HepG2 (cell line): ENCODE results near the gene ADI1. TPM values are rescaled to one million over a fixed set of nuclear protein-coding genes. Genes with fewer than 3 reads are reported as not detected.

Source experiments
- BRCA1 ChIP-seq: sonication (generic); formaldehyde crosslinking; IDR thresholded peaks from 2 replicates; pipeline ENCODE4 v1.4.0; 2020; ENCODE audit warnings: missing genetic modification reagents
- DNMT1 ChIP-seq: sonication (generic); formaldehyde crosslinking; IDR thresholded peaks from 2 replicates; pipeline ENCODE4 v1.5.1; 2020; ENCODE audit warnings: mild to moderate bottlenecking, missing genetic modification reagents
- DR1 ChIP-seq: sonication (generic); formaldehyde crosslinking; IDR thresholded peaks from 2 replicates; pipeline ENCODE4 v1.8.0; 2021; ENCODE audit warnings: mild to moderate bottlenecking, missing genetic modification reagents, inconsistent platforms
- FOSL1 ChIP-seq: sonication (generic); formaldehyde crosslinking; IDR thresholded peaks from 2 replicates; pipeline ENCODE4 v1.9.0; 2021; ENCODE audit warnings: missing genetic modification reagents, borderline replicate concordance
- HOXA3 ChIP-seq: sonication (generic); formaldehyde crosslinking; IDR thresholded peaks from 2 replicates; pipeline ENCODE4 v1.5.0; 2020; ENCODE audit warnings: missing genetic modification reagents
- KDM5A ChIP-seq: fragments of 200-600 bp; sonication (generic); IDR thresholded peaks from 2 replicates; pipeline ENCODE4 v1.7.0; 2018; ENCODE audit warnings: antibody characterized with exemption, mild to moderate bottlenecking, low read length, borderline replicate concordance
- MED8 ChIP-seq: sonication (generic); formaldehyde crosslinking; IDR thresholded peaks from 2 replicates; pipeline ENCODE4 v1.8.1; 2023; ENCODE audit warnings: mild to moderate bottlenecking, missing genetic modification reagents; ENCODE audit not compliant: insufficient replicate concordance
- MIXL1 ChIP-seq: IDR thresholded peaks from 2 replicates; pipeline ENCODE4 v1.6.1; 2016
- NR1H2 ChIP-seq: sonication (generic); formaldehyde crosslinking; IDR thresholded peaks from 2 replicates; pipeline ENCODE4 v1.8.1; 2022; ENCODE audit warnings: low read depth, missing genetic modification reagents, borderline replicate concordance
- THYN1 ChIP-seq: sonication (generic); formaldehyde crosslinking; IDR thresholded peaks from 2 replicates; pipeline ENCODE4 v1.8.1; 2023; ENCODE audit warnings: low read depth, mild to moderate bottlenecking, moderate library complexity, missing genetic modification reagents, borderline replicate concordance
- ZBTB42 ChIP-seq: sonication (generic); formaldehyde crosslinking; IDR thresholded peaks from 2 replicates; pipeline ENCODE4 v1.5.0; 2020; ENCODE audit warnings: mild to moderate bottlenecking, missing genetic modification reagents
- ZBTB8A ChIP-seq: sonication (generic); formaldehyde crosslinking; IDR thresholded peaks from 2 replicates; pipeline ENCODE4 v1.4.0; 2020; ENCODE audit warnings: mild to moderate bottlenecking, low read depth, missing genetic modification reagents, borderline replicate concordance
- ZKSCAN1 ChIP-seq: fragments of 150-350 bp; IDR thresholded peaks from 2 replicates; pipeline ENCODE4 v1.6.1; 2014; ENCODE audit warnings: low read length
- ZKSCAN5 ChIP-seq: sonication (generic); formaldehyde crosslinking; IDR thresholded peaks from 2 replicates; pipeline ENCODE4 v1.5.1; 2020; ENCODE audit warnings: mild to moderate bottlenecking, missing genetic modification reagents
- ZNF124 ChIP-seq: sonication (generic); formaldehyde crosslinking; IDR thresholded peaks from 2 replicates; pipeline ENCODE4 v1.4.0; 2020; ENCODE audit warnings: missing genetic modification reagents
- ZNF143 ChIP-seq: sonication (generic); formaldehyde crosslinking; IDR thresholded peaks from 2 replicates; pipeline ENCODE4 v1.4.0; 2020; ENCODE audit warnings: missing genetic modification reagents
- ZNF30 ChIP-seq: sonication (generic); formaldehyde crosslinking; IDR thresholded peaks from 2 replicates; pipeline ENCODE4 v1.5.0; 2020; ENCODE audit warnings: mild to moderate bottlenecking, missing genetic modification reagents
- ZNF317 ChIP-seq: sonication (generic); formaldehyde crosslinking; IDR thresholded peaks from 2 replicates; pipeline ENCODE4 v1.5.0; 2020; ENCODE audit warnings: mild to moderate bottlenecking, missing genetic modification reagents
- ZNF616 ChIP-seq: sonication (generic); formaldehyde crosslinking; IDR thresholded peaks from 2 replicates; pipeline ENCODE4 v1.5.0; 2020; ENCODE audit warnings: low read depth, mild to moderate bottlenecking, missing genetic modification reagents
- ZNF713 ChIP-seq: sonication (generic); formaldehyde crosslinking; IDR thresholded peaks from 2 replicates; pipeline ENCODE4 v1.4.0; 2020; ENCODE audit warnings: mild to moderate bottlenecking, missing genetic modification reagents
- polyA plus RNA-seq, 8 experiments: library from polyadenylated mRNA; depleted of rRNA in 3 of 8; stranded (reverse) in 7 of 8; unstranded in 1 of 8; fragments of >200 nt; fragmentation: Illumina TruSeq in 4 of 8; extraction: Trizol in 4 of 8; gene quantifications; 2 replicates each; pipeline versions ENCODE4 v1.2.1 to v1.2.3, GENCODE V29; 2011 to 2016; ENCODE audit warnings: low read depth in 4 of 8, missing spikeins in 1 of 8, mixed read lengths in 1 of 8; ENCODE audit not compliant: insufficient read depth in 1 of 8
- total RNA-seq, 5 experiments: library from RNA; depleted of rRNA; stranded (reverse); fragments of >200 nt; fragmentation: Illumina TruSeq; extraction: Trizol; gene quantifications; 2 replicates each; pipeline ENCODE4 v1.2.3, GENCODE V29; 2016; ENCODE audit warnings: low read depth in 1 of 5
- TF ChIP-seq, protein P1 (sequence below): sonication (generic); formaldehyde crosslinking; IDR thresholded peaks from 2 replicates; pipeline ENCODE4 v1.4.0; 2020; ENCODE audit warnings: missing genetic modification reagents, borderline replicate concordance
- TF ChIP-seq, protein P2 (sequence below): sonication (generic); formaldehyde crosslinking; IDR thresholded peaks from 2 replicates; pipeline ENCODE4 v1.4.0; 2020; ENCODE audit warnings: low read depth, missing genetic modification reagents
- TF ChIP-seq, protein P3 (sequence below): IDR thresholded peaks from 2 replicates; pipeline ENCODE4 v1.6.1; 2016; ENCODE audit warnings: mild to moderate bottlenecking, missing biosample characterization, missing genetic modification reagents

ADI1 gene
- total and polyA plus RNA-seq, 2 of the 13 experiments (the other 11 are each of a cell fraction or from before 2014, with no cell fraction given): 28.7 to 123 TPM

DNA sequence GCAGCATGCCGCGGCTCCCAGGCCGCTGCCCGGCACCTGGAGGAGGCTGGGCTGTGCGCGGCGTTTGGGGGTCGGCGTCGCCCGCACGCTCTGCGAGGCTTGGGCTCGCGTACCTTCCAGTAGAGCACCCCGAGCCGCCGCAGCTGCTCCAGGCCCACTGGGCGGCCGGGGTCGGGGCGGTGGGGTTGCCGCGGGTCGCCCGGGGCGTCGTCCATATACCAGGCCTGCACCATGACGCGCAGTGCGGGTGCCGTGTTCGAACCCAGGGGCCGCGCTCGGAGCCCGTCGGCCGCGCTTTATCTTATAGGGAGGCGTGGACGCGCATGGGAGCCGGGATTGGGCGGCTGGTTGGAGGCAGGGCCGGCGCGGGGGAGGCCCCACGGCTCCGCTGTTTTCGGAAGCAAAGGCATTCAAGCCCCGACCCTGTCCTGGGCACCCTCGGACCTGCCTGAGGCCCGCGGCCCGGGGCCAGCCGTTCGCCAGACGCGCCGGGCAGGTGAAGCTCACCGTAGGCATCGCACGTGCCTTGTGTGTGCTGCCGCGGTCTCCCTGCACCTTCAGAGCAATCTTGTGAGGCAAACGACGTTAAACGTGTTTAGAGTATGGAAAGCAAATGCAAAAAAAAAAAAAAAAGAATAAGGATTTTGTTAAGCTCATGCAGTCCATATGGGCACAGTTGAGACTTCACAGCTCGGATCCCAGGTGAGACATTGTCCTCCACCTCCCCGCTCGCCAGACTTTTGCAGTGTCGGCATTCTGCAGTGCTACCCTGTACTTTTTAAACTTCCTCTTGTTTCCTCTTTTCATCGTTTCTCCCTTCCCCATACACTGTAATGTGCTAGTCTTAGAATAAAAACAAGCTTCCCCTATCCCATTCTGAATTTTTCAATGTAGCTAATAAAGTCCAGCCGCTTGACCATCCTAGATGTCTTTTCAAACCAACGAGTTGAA lies at the start of gene ADI1 (continued):
- TF ChIP-seq, protein P1, sequence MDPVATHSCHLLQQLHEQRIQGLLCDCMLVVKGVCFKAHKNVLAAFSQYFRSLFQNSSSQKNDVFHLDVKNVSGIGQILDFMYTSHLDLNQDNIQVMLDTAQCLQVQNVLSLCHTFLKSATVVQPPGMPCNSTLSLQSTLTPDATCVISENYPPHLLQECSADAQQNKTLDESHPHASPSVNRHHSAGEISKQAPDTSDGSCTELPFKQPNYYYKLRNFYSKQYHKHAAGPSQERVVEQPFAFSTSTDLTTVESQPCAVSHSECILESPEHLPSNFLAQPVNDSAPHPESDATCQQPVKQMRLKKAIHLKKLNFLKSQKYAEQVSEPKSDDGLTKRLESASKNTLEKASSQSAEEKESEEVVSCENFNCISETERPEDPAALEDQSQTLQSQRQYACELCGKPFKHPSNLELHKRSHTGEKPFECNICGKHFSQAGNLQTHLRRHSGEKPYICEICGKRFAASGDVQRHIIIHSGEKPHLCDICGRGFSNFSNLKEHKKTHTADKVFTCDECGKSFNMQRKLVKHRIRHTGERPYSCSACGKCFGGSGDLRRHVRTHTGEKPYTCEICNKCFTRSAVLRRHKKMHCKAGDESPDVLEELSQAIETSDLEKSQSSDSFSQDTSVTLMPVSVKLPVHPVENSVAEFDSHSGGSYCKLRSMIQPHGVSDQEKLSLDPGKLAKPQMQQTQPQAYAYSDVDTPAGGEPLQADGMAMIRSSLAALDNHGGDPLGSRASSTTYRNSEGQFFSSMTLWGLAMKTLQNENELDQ (CRISPR knock-in tag): no peak
- TF ChIP-seq THYN1 (CRISPR knock-in tag): peak; percentile 94; the same call in 1 of the 2 replicates
- no peak for TF ChIP-seq BRCA1 (CRISPR knock-in tag)
- TF ChIP-seq ZNF30 (CRISPR knock-in tag): peak; percentile 94
- TF ChIP-seq ZNF713 (CRISPR knock-in tag): peak; percentile 93
- TF ChIP-seq ZBTB42 (CRISPR knock-in tag): peak; percentile 90
- TF ChIP-seq, protein P2, sequence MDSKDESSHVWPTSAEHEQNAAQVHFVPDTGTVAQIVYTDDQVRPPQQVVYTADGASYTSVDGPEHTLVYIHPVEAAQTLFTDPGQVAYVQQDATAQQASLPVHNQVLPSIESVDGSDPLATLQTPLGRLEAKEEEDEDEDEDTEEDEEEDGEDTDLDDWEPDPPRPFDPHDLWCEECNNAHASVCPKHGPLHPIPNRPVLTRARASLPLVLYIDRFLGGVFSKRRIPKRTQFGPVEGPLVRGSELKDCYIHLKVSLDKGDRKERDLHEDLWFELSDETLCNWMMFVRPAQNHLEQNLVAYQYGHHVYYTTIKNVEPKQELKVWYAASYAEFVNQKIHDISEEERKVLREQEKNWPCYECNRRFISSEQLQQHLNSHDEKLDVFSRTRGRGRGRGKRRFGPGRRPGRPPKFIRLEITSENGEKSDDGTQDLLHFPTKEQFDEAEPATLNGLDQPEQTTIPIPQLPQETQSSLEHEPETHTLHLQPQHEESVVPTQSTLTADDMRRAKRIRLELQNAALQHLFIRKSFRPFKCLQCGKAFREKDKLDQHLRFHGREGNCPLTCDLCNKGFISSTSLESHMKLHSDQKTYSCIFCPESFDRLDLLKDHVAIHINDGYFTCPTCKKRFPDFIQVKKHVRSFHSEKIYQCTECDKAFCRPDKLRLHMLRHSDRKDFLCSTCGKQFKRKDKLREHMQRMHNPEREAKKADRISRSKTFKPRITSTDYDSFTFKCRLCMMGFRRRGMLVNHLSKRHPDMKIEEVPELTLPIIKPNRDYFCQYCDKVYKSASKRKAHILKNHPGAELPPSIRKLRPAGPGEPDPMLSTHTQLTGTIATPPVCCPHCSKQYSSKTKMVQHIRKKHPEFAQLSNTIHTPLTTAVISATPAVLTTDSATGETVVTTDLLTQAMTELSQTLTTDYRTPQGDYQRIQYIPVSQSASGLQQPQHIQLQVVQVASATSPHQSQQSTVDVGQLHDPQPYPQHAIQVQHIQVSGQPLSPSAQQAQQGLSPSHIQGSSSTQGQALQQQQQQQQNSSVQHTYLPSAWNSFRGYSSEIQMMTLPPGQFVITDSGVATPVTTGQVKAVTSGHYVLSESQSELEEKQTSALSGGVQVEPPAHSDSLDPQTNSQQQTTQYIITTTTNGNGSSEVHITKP (CRISPR knock-in tag): peak; percentile 60; the same call in 1 of the 2 replicates
- no peak for TF ChIP-seq ZBTB8A (CRISPR knock-in tag)
- TF ChIP-seq DNMT1 (CRISPR knock-in tag): peak; percentile 93; the same call in 1 of the 2 replicates
- peak; percentile 65 for TF ChIP-seq HOXA3 (CRISPR knock-in tag)
- TF ChIP-seq DR1 (CRISPR knock-in tag): peak; percentile 98
- TF ChIP-seq MIXL1: peak; percentile 56
- TF ChIP-seq, protein P3, sequence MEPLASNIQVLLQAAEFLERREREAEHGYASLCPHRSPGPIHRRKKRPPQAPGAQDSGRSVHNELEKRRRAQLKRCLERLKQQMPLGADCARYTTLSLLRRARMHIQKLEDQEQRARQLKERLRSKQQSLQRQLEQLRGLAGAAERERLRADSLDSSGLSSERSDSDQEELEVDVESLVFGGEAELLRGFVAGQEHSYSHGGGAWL (CRISPR knock-in tag): peak; percentile 98
- no peak; the same call in 1 of the 2 replicates for TF ChIP-seq ZNF143 (CRISPR knock-in tag)
- TF ChIP-seq ZNF317 (CRISPR knock-in tag): no peak
- 0 out of 2 replicates have a peak, but pooled peaks have one; percentile 13 for TF ChIP-seq FOSL1
- TF ChIP-seq ZKSCAN1: no peak; the same call in 1 of the 2 replicates
- peak; percentile 60; the same call in 1 of the 2 replicates for TF ChIP-seq ZKSCAN5 (CRISPR knock-in tag)
- TF ChIP-seq ZNF616: no peak; the same call in 1 of the 2 replicates
- TF ChIP-seq KDM5A: peak; percentile 54; the same call in 1 of the 2 replicates
- TF ChIP-seq ZNF124: peak; percentile 84; the same call in 1 of the 2 replicates
- TF ChIP-seq MED8 (CRISPR knock-in tag): peak; percentile 89
- TF ChIP-seq NR1H2: no peak
